Ovary (tissue), 9 donors: ENCODE results near the gene PLPPR3. TPM values are rescaled to one million over a fixed set of nuclear protein-coding genes. Genes with fewer than 3 reads are reported as not detected.

Experiments used
- DNase-seq, 5 donors: peaks; one replicate each; pipeline ENCODE4 v3.0.0-alpha.2; 2019 to 2020
- H3K27ac ChIP-seq, 2 donors: fragments of 200-600 bp; one replicate each; pipeline versions ENCODE4 v1.5.1 to v1.8.0; 2019 to 2022
- H3K27me3 ChIP-seq: fragments of 200-600 bp; one replicate; pipeline ENCODE4 v1.8.0; 2022
- H3K36me3 ChIP-seq: fragments of 200-600 bp; sonication (generic); one replicate; pipeline ENCODE4 v1.5.1; 2019
- H3K4me1 ChIP-seq: one replicate; pipeline ENCODE4 v1.8.1; 2013; ENCODE audit warnings: mild to moderate bottlenecking, moderate library complexity; ENCODE audit not compliant: insufficient read depth
- H3K4me3 ChIP-seq: fragments of 200-600 bp; sonication (generic); one replicate; pipeline ENCODE4 v1.5.1; 2017
- H3K9me3 ChIP-seq, 2 donors: fragments of 200-600 bp in 1 of 2; sonication (generic) in 1 of 2; one replicate each; pipeline versions ENCODE4 v1.5.1 to v1.8.1; 2013 to 2019; ENCODE audit warnings: mild to moderate bottlenecking in 1 of 2, moderate library complexity in 1 of 2
- CTCF ChIP-seq, 3 donors: fragments of 450-650 bp in 2 of 3; fragments of 200-600 bp in 1 of 3; IDR thresholded peaks; one replicate each; pipeline versions ENCODE4 v1.5.1 to v1.8.0; 2016 to 2022; ENCODE audit warnings: antibody characterized with exemption in 3 of 3, mild to moderate bottlenecking in 1 of 3
- EP300 ChIP-seq: sonication (generic); formaldehyde crosslinking; IDR thresholded peaks from one replicate; pipeline ENCODE4 v1.6.1; 2017; ENCODE audit warnings: antibody characterized with exemption
- POLR2A ChIP-seq: fragments of 450-650 bp; IDR thresholded peaks from one replicate; pipeline ENCODE4 v1.6.1; 2017; ENCODE audit warnings: antibody characterized with exemption, mild to moderate bottlenecking, moderate library complexity
- WGBS, 3 donors: extraction: QIAGEN DNeasy Blood & Tissue Kit in 1 of 3; methylation state at CpG; one replicate each; pipeline versions ENCODE4 v1.1.5 to v1.1.7; 2013 to 2017; 5-methylcytosine and 5-hydroxymethylcytosine counted together
- intact Hi-C, 4 donors: fragments of 100-400 bp; cut with DNase I; formaldehyde crosslinking; loops; one replicate each; pipeline versions ENCODE4 v1.11.0 to v1.15.1; 2022 to 2023
- microRNA counts: library from miRNA; unstranded; fragments of <30 nt; microRNA quantifications from one replicate; lab custom pipeline; 2016
- microRNA-seq, 3 donors: library from miRNA; unstranded; fragments of <30 nt; microRNA quantifications; one replicate each; pipeline versions ENCODE4 to v1.2.0, GENCODE V29; 2019 to 2020
- polyA plus RNA-seq, 2 donors: library from polyadenylated mRNA; stranded (reverse); fragments of 200-250 nt in 1 of 2; fragments of 350-450 nt in 1 of 2; fragmentation: Illumina TruSeq in 1 of 2; extraction: RNeasy Lipid Tissue Mini Kit (QIAGEN cat#74804) in 1 of 2; gene quantifications; one replicate each; pipeline ENCODE4 v1.2.3, GENCODE V29; 2013 to 2014
- small RNA-seq: library from RNA; depleted of rRNA; stranded (forward); fragments of <200 nt; gene quantifications from one replicate; pipeline ENCODE3, GENCODE V24; 2016
- total RNA-seq, 7 donors: library from RNA; depleted of rRNA in 2 of 7; stranded (reverse); fragments of >200 nt in 2 of 7; fragmentation: NEBNext Ultra II Directional in 3 of 7; extraction: Animal tissue kit (Norgen Biotek cat#: 25700) in 3 of 7; gene quantifications; one replicate each; pipeline versions ENCODE4 v1.1.0 to v1.2.4, GENCODE V29; 2016 to 2023
- donor health status: DM: no; HTN: no; CAD: no; lungs with moderate emphysema.
- donor health status: DM: no; HTN: no; CAD: no.
- donor health status: Bipolar disorder and iron deficiency.
- donor health status: DM: yes; HTN: yes; CAD: no.
- donor health status: DM: no; HTN: no; CAD: no.
- donor health status: DM: yes; HTN: yes; CAD: no.

The PLPPR3 gene
- total and polyA plus RNA-seq, 9 donors = 0.18 to 11.4 (median 0.52) TPM; not detected in 2

GRCh38 chr19:765179-765738 lies 56.5 kb downstream of the PLPPR3 start:
- H3K4me3 ChIP-seq = no peak overlapping the region
- no peaks in the 10 kb centered on the region for H3K27me3 ChIP-seq
- 73 to 81% (median 76%) methylated on average over 7 of the region's 7 CpGs for WGBS, 3 donors
- intact Hi-C loops = loop anchor here in 1 of 4 donors (5.0 kb wide), 1 partner anchor 152 kb away; the partner anchor contains the start of gene KISS1R
- no peaks in the 10 kb centered on the region for H3K9me3 ChIP-seq
- no peaks in the 10 kb centered on the region for H3K36me3 ChIP-seq
- H3K27ac ChIP-seq = no peak overlapping the region
- TF ChIP-seq EP300 (no peak), POLR2A (no peak), CTCF (IDR thresholded peaks at IDR 0.05) (no peak)
- no peak for DNase-seq
- no peaks in the 10 kb centered on the region for H3K4me1 ChIP-seq

GRCh38 chr19:764301-764700 lies 57.5 kb downstream of the PLPPR3 start:
- WGBS, 3 donors = 91 to 95% (median 91%) methylated on average over 12 of the region's 12 CpGs
- Histone ChIP-seq H3K4me3 (no peak overlapping the region), H3K27ac (no peak overlapping the region), H3K27me3 (no peaks in the 10 kb centered on the region), H3K36me3 (no peaks in the 10 kb centered on the region), H3K4me1 (no peaks in the 10 kb centered on the region), H3K9me3 (no peaks in the 10 kb centered on the region)
- no peak for DNase-seq
- intact Hi-C loops = no loop called here
- TF ChIP-seq EP300 = no peak
- no peak for TF ChIP-seq POLR2A
- no peak for TF ChIP-seq CTCF (IDR thresholded peaks at IDR 0.05)

- no peaks in the 10 kb centered on the region for H3K36me3 ChIP-seq
- intact Hi-C loops = no loop called here
- DNase-seq = no peak
- no peaks in the 10 kb centered on the region for H3K27me3 ChIP-seq
- no peaks in the 10 kb centered on the region for H3K4me1 ChIP-seq
- H3K4me3 ChIP-seq = no peak overlapping the region
- TF ChIP-seq POLR2A = no peak
- no peak for TF ChIP-seq CTCF (IDR thresholded peaks at IDR 0.05)
- no peak for TF ChIP-seq EP300
- no peak overlapping the region for H3K27ac ChIP-seq
- WGBS, 3 donors = 84 to 94% (median 91%) methylated on average over 6 of the region's 6 CpGs
- H3K9me3 ChIP-seq = no peaks in the 10 kb centered on the region
These were observed 57.9 kb downstream of the PLPPR3 start for GRCh38 chr19:763869-764268.

GRCh38 chr19:763181-763580 lies 58.6 kb downstream of the PLPPR3 start:
- DNase-seq = no peak
- Histone ChIP-seq H3K36me3 (no peaks in the 10 kb centered on the region), H3K9me3 (no peaks in the 10 kb centered on the region), H3K27me3 (no peaks in the 10 kb centered on the region), H3K4me3 (no peak overlapping the region), H3K27ac (no peak overlapping the region), H3K4me1 (no peaks in the 10 kb centered on the region)
- whole genome bisulfite sequencing, 3 donors = 93 to 95% (median 94%) methylated on average over 10 of the region's 10 CpGs
- intact Hi-C loops = no loop called here
- TF ChIP-seq EP300 (no peak), POLR2A (no peak), CTCF (IDR thresholded peaks at IDR 0.05) (no peak)

MicroRNAs within 50 kb of the gene (microRNA counts, 767-probe panel; counts per million panel counts)
- 530 counts per million, percentile 78 among the panel's probes with 10 or more counts for microRNA hsa-miR-3187-3p (lab: Ali Mortazavi, UCI)

Small RNA genes lying within 50 kb of the gene (microRNA-seq; reads per million reads assigned to microRNA genes)
- gene MIR3187 (0.38 to 1.1 (median 0.54) reads per million in 3 donors), gene MIR4745 (0.18 to 0.75 (median 0.47) reads per million in 3 donors)

Small RNA genes lying within 50 kb of the gene (small RNA-seq; reads per million reads assigned to genes)
- gene MIR3187 = not detected

Other genes with a start within 250 kb of the PLPPR3 start
- 100 to 1,000 TPM; 225 to 484 (median 324) TPM for gene BSG, start 249.4 kb downstream of the PLPPR3 start, total RNA-seq
- gene BSG, start 249.4 kb downstream of the PLPPR3 start, polyA plus RNA-seq = 100 to 1,000 TPM; 111 to 290 TPM
- under 1 TPM in 3 of 7 donors, not detected in 4; 0.07 to 0.23 (median 0.10) TPM for gene HCN2, start 232.1 kb downstream of the PLPPR3 start, total RNA-seq
- gene HCN2, start 232.1 kb downstream of the PLPPR3 start, polyA plus RNA-seq = under 1 TPM in 1 of 2 donors, not detected in 1; 0.13 TPM
- gene POLRMT, start 188.4 kb downstream of the PLPPR3 start, total RNA-seq = 10 to 100 TPM; 19.9 to 52.3 (median 43.9) TPM
- gene POLRMT, start 188.4 kb downstream of the PLPPR3 start, polyA plus RNA-seq = 10 to 100 TPM; 13.5 to 39.6 TPM
- gene FGF22, start 182.1 kb downstream of the PLPPR3 start, total RNA-seq = 1 to 10 TPM in 6 of 7 donors, under 1 TPM in 1; 0.23 to 4.4 (median 2.2) TPM
- 1 to 10 TPM in 1 of 2 donors, not detected in 1; 4.2 TPM for gene FGF22, start 182.1 kb downstream of the PLPPR3 start, polyA plus RNA-seq
- gene RNF126, start 158.7 kb downstream of the PLPPR3 start, total RNA-seq = 10 to 100 TPM; 26.6 to 52.2 (median 34.5) TPM
- gene RNF126, start 158.7 kb downstream of the PLPPR3 start, polyA plus RNA-seq = 10 to 100 TPM in 1 of 2 donors, 1 to 10 TPM in 1; 1.5 to 29.4 TPM
- gene FSTL3, start 145.6 kb downstream of the PLPPR3 start, total RNA-seq = 100 to 1,000 TPM in 1 of 7 donors, 10 to 100 TPM in 6; 21.3 to 141 (median 45.7) TPM
- gene FSTL3, start 145.6 kb downstream of the PLPPR3 start, polyA plus RNA-seq = 10 to 100 TPM; 16.9 to 22.6 TPM
- under 1 TPM in 1 of 7 donors, not detected in 6; 0.33 TPM for gene PRSS57, start 126.5 kb downstream of the PLPPR3 start, total RNA-seq
- gene PRSS57, start 126.5 kb downstream of the PLPPR3 start, polyA plus RNA-seq = under 1 TPM in 1 of 2 donors, not detected in 1; 0.07 TPM
- gene PALM, start 113.0 kb downstream of the PLPPR3 start, total RNA-seq = 100 to 1,000 TPM in 5 of 7 donors, 10 to 100 TPM in 2; 36.1 to 169 (median 126) TPM
- gene PALM, start 113.0 kb downstream of the PLPPR3 start, polyA plus RNA-seq = 10 to 100 TPM in 1 of 2 donors, 1 to 10 TPM in 1; 2.9 to 66.9 TPM
- gene MISP, start 70.8 kb downstream of the PLPPR3 start, total RNA-seq = 10 to 100 TPM in 1 of 7 donors, 1 to 10 TPM in 3, under 1 TPM in 3; 0.08 to 44.0 (median 1.4) TPM
- gene MISP, start 70.8 kb downstream of the PLPPR3 start, polyA plus RNA-seq = under 1 TPM; 0.12 to 0.19 TPM
- 100 to 1,000 TPM in 6 of 7 donors, 10 to 100 TPM in 1; 73.4 to 312 (median 233) TPM for gene PTBP1, start 24.5 kb downstream of the PLPPR3 start, total RNA-seq
- gene PTBP1, start 24.5 kb downstream of the PLPPR3 start, polyA plus RNA-seq = 100 to 1,000 TPM in 1 of 2 donors, 10 to 100 TPM in 1; 94.4 to 112 TPM
- 1 to 10 TPM in 1 of 7 donors, not detected in 6; 1.0 TPM for gene AZU1, start 5.9 kb upstream of the PLPPR3 start, total RNA-seq
- under 1 TPM in 1 of 2 donors, not detected in 1; 0.11 TPM for gene AZU1, start 5.9 kb upstream of the PLPPR3 start, polyA plus RNA-seq
- gene PRTN3, start 19.0 kb upstream of the PLPPR3 start, total RNA-seq = under 1 TPM in 1 of 7 donors, not detected in 6; 0.41 TPM
- not detected for gene PRTN3, start 19.0 kb upstream of the PLPPR3 start, polyA plus RNA-seq
- gene ELANE, start 30.3 kb upstream of the PLPPR3 start, total RNA-seq = under 1 TPM in 3 of 7 donors, not detected in 4; 0.27 to 0.72 (median 0.34) TPM
- under 1 TPM in 1 of 2 donors, not detected in 1; 0.59 TPM for gene ELANE, start 30.3 kb upstream of the PLPPR3 start, polyA plus RNA-seq
- 100 to 1,000 TPM in 2 of 7 donors, 10 to 100 TPM in 3, 1 to 10 TPM in 2; 3.8 to 287 (median 25.3) TPM for gene CFD, start 37.7 kb upstream of the PLPPR3 start, total RNA-seq
- gene CFD, start 37.7 kb upstream of the PLPPR3 start, polyA plus RNA-seq = 100 to 1,000 TPM in 1 of 2 donors, 10 to 100 TPM in 1; 39.2 to 335 TPM
- 10 to 100 TPM; 33.1 to 75.4 (median 59.3) TPM for gene MED16, start 71.2 kb upstream of the PLPPR3 start, total RNA-seq
- 10 to 100 TPM in 1 of 2 donors, under 1 TPM in 1; 0.62 to 42.9 TPM for gene MED16, start 71.2 kb upstream of the PLPPR3 start, polyA plus RNA-seq
- gene RNU6-9, start 71.5 kb upstream of the PLPPR3 start, total RNA-seq = not detected
- not detected for gene RNU6-9, start 71.5 kb upstream of the PLPPR3 start, polyA plus RNA-seq
- 10 to 100 TPM; 13.1 to 43.0 (median 31.2) TPM for gene R3HDM4, start 91.3 kb upstream of the PLPPR3 start, total RNA-seq
- 10 to 100 TPM in 1 of 2 donors, 1 to 10 TPM in 1; 8.7 to 29.5 TPM for gene R3HDM4, start 91.3 kb upstream of the PLPPR3 start, polyA plus RNA-seq
- under 1 TPM in 2 of 7 donors, not detected in 5; 0.28 to 0.90 TPM for gene KISS1R, start 95.4 kb upstream of the PLPPR3 start, total RNA-seq
- not detected for gene KISS1R, start 95.4 kb upstream of the PLPPR3 start, polyA plus RNA-seq
- 1 to 10 TPM; 2.1 to 8.1 (median 5.2) TPM for gene ARID3A, start 104.1 kb upstream of the PLPPR3 start, total RNA-seq
- 1 to 10 TPM; 1.1 to 1.6 TPM for gene ARID3A, start 104.1 kb upstream of the PLPPR3 start, polyA plus RNA-seq
- 10 to 100 TPM; 19.4 to 45.6 (median 31.2) TPM for gene WDR18, start 162.4 kb upstream of the PLPPR3 start, total RNA-seq
- gene WDR18, start 162.4 kb upstream of the PLPPR3 start, polyA plus RNA-seq = 10 to 100 TPM in 1 of 2 donors, 1 to 10 TPM in 1; 3.5 to 24.3 TPM
- gene GRIN3B, start 178.5 kb upstream of the PLPPR3 start, total RNA-seq = 1 to 10 TPM in 1 of 7 donors, under 1 TPM in 4, not detected in 2; 0.22 to 7.4 (median 0.32) TPM
- under 1 TPM in 1 of 2 donors, not detected in 1; 0.07 TPM for gene GRIN3B, start 178.5 kb upstream of the PLPPR3 start, polyA plus RNA-seq
- gene TMEM259, start 199.2 kb upstream of the PLPPR3 start, total RNA-seq = 100 to 1,000 TPM; 105 to 196 (median 127) TPM
- 100 to 1,000 TPM in 1 of 2 donors, 10 to 100 TPM in 1; 26.0 to 162 TPM for gene TMEM259, start 199.2 kb upstream of the PLPPR3 start, polyA plus RNA-seq
- gene RNU6-2, start 199.6 kb upstream of the PLPPR3 start, total RNA-seq = not detected
- not detected for gene RNU6-2, start 199.6 kb upstream of the PLPPR3 start, polyA plus RNA-seq
- 100 to 1,000 TPM in 6 of 7 donors, 10 to 100 TPM in 1; 60.6 to 438 (median 210) TPM for gene CNN2, start 204.7 kb upstream of the PLPPR3 start, total RNA-seq
- gene CNN2, start 204.7 kb upstream of the PLPPR3 start, polyA plus RNA-seq = 100 to 1,000 TPM in 1 of 2 donors, 10 to 100 TPM in 1; 90.6 to 159 TPM
- 10 to 100 TPM in 1 of 7 donors, 1 to 10 TPM in 6; 1.5 to 10.5 (median 2.6) TPM for gene ABCA7, start 218.2 kb upstream of the PLPPR3 start, total RNA-seq
- 1 to 10 TPM; 1.4 to 1.9 TPM for gene ABCA7, start 218.2 kb upstream of the PLPPR3 start, polyA plus RNA-seq
- gene ARHGAP45, start 245.2 kb upstream of the PLPPR3 start, total RNA-seq = 10 to 100 TPM in 2 of 7 donors, 1 to 10 TPM in 5; 2.7 to 10.6 (median 8.9) TPM
- gene ARHGAP45, start 245.2 kb upstream of the PLPPR3 start, polyA plus RNA-seq = 1 to 10 TPM; 1.0 to 5.1 TPM